ENCODE results near the gene NUTM1. TPM values are rescaled to one million over a fixed set of nuclear protein-coding genes. Genes with fewer than 3 reads are reported as not detected.

Gene NUTM1
- polyA plus RNA-seq, 2 of the 4 experiments (the other 2 are of a cell fraction), result not detected

DNA sequence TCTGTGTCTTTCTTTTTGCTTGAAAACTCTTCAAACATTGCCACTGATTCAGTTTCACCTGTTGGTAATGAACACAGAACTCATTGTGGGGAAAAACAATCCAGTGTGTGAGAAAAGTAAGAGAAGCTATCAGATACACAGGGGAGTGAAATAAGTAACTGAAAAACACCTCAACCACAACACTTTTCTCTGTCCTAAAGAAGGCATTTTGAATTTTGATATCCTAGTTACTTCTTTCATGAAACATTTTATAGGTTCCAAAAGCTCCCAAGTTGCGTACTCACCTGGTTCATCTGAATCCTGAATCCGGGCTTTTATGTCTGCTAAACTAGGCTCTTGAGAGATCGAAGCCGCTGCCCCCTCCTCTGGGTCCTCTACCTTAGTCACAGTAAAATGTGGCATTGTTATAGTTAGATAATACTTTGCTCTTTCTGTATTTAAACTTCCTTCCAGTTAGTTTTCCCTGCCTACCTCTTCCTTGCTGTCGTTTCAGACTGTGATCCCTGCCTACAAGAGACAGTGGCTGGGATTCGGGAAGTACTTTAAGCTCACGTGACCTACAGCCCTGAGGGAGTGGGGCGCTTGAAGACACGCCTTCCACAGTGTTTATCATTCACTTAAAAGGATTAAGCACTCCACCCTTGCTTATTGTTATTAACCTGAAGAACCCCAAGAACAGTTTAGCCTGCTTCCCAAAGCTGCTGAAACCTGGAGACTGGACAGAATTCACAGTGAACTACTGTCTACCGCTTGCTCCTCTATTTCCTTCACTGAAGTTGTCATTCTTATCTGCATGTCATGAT lies 24.6 kb upstream of the NUTM1 start:
- ATAC-seq (peak; percentile 99), DNase-seq (ENCODE audit: low read depth in 1 of 2, low spot score in 1 of 2) (peak; percentile 70 to 73), FAIRE-seq (peak; percentile 87)
- TF ChIP-seq, protein P1, sequence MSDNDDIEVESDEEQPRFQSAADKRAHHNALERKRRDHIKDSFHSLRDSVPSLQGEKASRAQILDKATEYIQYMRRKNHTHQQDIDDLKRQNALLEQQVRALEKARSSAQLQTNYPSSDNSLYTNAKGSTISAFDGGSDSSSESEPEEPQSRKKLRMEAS (IDR thresholded peaks at IDR 0.05), result peak; percentile 63; the same call in 1 of the 2 replicates
- peak; percentile 91 for TF ChIP-seq USF2 (IDR thresholded peaks at IDR 0.05)
- no peak for TF ChIP-seq HOXB5 (CRISPR knock-in tag; IDR thresholded peaks at IDR 0.05)
- TF ChIP-seq RCOR1 (IDR thresholded peaks at IDR 0.05; ENCODE audit: low read depth, low read length), result no peak
- peak in 1 of 2 experiments; percentile 24; a peak in 1 of 5 replicates for TF ChIP-seq JUN (IDR thresholded peaks at IDR 0.05)
- TF ChIP-seq POLR2A (IDR thresholded peaks at IDR 0.05; ENCODE audit: low read length), result peak; percentile 33
- no peak for TF ChIP-seq RFX5 (IDR thresholded peaks at IDR 0.05)
- TF ChIP-seq BHLHE40 (IDR thresholded peaks at IDR 0.05; ENCODE audit: low read depth, low read length), result no peak
- Histone ChIP-seq H3K4me2 (peak overlapping the region; percentile 83), H3K4me1 (peaks cover 10% of the 10 kb centered on the region; the same call in 2 of the 3 replicates), H3K27ac (peak overlapping the region; percentile 64 to 73), H3K9me3 (no peaks in the 10 kb centered on the region), H3K4me3 (peak overlapping the region; percentile 52)
- WGBS (ENCODE audit: missing lambda C conversion rate), result 7% methylated on average over 10 of the region's 10 CpGs
- ChIA-PET POLR2A (interaction anchor here (0.6 to 2.3 kb wide), 5 partner anchors 11 to 217 kb away, joined by 3 to 11 read pairs (median 3); partner anchors contain the start of genes EMC7, PGBD4 and SLC12A6), CTCF (interaction anchor here (1.0 to 1.4 kb wide), 7 partner anchors 11 to 49 kb away, joined by 3 to 8 read pairs (median 3); partner anchors contain the start of genes NOP10 and NUTM1)

- 87% methylated on average over 10 of the region's 10 CpGs for WGBS (ENCODE audit: missing lambda C conversion rate)
- ChIA-PET POLR2A (no interaction called here), CTCF (no interaction called here)
- no peaks in the 10 kb centered on the region for H3K9me3 ChIP-seq
- DNase-seq (ENCODE audit: low read depth in 1 of 2, low spot score in 1 of 2) (no peak), FAIRE-seq (no peak), ATAC-seq (no peak)
- TF ChIP-seq PHF8 (IDR thresholded peaks at IDR 0.05; ENCODE audit: borderline replicate concordance, low read depth) (no peak), TFCP2L1 (CRISPR knock-in tag; IDR thresholded peaks at IDR 0.05) (no peak), EHMT2 (IDR thresholded peaks at IDR 0.05; ENCODE audit: low read depth) (no peak), CHD2 (IDR thresholded peaks at IDR 0.05; ENCODE audit: low read length, partially characterized antibody) (no peak), POLR2A (IDR thresholded peaks at IDR 0.05; ENCODE audit: low read length) (no peak), PBX3 (IDR thresholded peaks at IDR 0.05) (no peak), HEYL (CRISPR knock-in tag; IDR thresholded peaks at IDR 0.05) (no peak), FOXS1 (CRISPR knock-in tag; IDR thresholded peaks at IDR 0.05) (no peak), TP53 (CRISPR knock-in tag; IDR thresholded peaks at IDR 0.05) (no peak), JUNB (IDR thresholded peaks at IDR 0.05) (no peak), CBX2 (IDR thresholded peaks at IDR 0.05; ENCODE audit: borderline replicate concordance, low read depth) (no peak), ESRRA (IDR thresholded peaks at IDR 0.05; ENCODE audit: borderline replicate concordance, low read length) (no peak)
- TF ChIP-seq, protein P2, sequence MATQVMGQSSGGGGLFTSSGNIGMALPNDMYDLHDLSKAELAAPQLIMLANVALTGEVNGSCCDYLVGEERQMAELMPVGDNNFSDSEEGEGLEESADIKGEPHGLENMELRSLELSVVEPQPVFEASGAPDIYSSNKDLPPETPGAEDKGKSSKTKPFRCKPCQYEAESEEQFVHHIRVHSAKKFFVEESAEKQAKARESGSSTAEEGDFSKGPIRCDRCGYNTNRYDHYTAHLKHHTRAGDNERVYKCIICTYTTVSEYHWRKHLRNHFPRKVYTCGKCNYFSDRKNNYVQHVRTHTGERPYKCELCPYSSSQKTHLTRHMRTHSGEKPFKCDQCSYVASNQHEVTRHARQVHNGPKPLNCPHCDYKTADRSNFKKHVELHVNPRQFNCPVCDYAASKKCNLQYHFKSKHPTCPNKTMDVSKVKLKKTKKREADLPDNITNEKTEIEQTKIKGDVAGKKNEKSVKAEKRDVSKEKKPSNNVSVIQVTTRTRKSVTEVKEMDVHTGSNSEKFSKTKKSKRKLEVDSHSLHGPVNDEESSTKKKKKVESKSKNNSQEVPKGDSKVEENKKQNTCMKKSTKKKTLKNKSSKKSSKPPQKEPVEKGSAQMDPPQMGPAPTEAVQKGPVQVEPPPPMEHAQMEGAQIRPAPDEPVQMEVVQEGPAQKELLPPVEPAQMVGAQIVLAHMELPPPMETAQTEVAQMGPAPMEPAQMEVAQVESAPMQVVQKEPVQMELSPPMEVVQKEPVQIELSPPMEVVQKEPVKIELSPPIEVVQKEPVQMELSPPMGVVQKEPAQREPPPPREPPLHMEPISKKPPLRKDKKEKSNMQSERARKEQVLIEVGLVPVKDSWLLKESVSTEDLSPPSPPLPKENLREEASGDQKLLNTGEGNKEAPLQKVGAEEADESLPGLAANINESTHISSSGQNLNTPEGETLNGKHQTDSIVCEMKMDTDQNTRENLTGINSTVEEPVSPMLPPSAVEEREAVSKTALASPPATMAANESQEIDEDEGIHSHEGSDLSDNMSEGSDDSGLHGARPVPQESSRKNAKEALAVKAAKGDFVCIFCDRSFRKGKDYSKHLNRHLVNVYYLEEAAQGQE (IDR thresholded peaks at IDR 0.05), result no peak
- H3K4me1 ChIP-seq, result peaks cover 3% of the 10 kb centered on the region; the same call in 1 of the 3 replicates
- no peak overlapping the region for H3K4me3 ChIP-seq
- H3K4me2 ChIP-seq, result no peak overlapping the region
- no peak overlapping the region for H3K27ac ChIP-seq
These were observed 19.9 kb upstream of the NUTM1 start for GRCh38 chr15:34323217-34323616.
